GM23248 (cell line): ENCODE data around the gene COMMD1.

Source experiments
- EZH2 ChIP-seq: fragments of 200-600 bp; sonication (generic); IDR thresholded peaks from 2 replicates; pipeline ENCODE4 v1.6.1; 2018; ENCODE audit warnings: antibody characterized with exemption, mild to moderate bottlenecking; ENCODE audit not compliant: insufficient read depth, poor library complexity, severe bottlenecking
- EZH2phosphoT487 ChIP-seq: fragments of 200-600 bp; sonication (generic); IDR thresholded peaks from 2 replicates; pipeline ENCODE4 v1.6.1; 2018; ENCODE audit warnings: antibody characterized with exemption, moderate library complexity, mild to moderate bottlenecking, low read depth; ENCODE audit not compliant: insufficient read depth

GRCh38 chr2:62136956-62137830 lies 231.7 kb downstream of the COMMD1 start:
- no peak for TF ChIP-seq EZH2phosphoT487
- TF ChIP-seq EZH2: no peak
